GM18502 (cell line): ENCODE results near the gene NPHP4.

Experiments
- ATAC-seq: cut with Tn5 transposase; IDR thresholded peaks from one replicate; pipeline ENCODE4 v1.9.1; 2021; ENCODE audit warnings: mild to moderate bottlenecking; ENCODE audit not compliant: unreplicated experiment, poor library complexity

The NPHP4 gene

GRCh38 chr1:5992026-5992813 is at the start of gene NPHP4:
Gene NPHP4, minus strand, starts transcription at chr1:5992425. Its CDS starts 6,136 bp downstream, at chr1:5986289.
- ATAC-seq = peak; percentile 93

GRCh38 chr1:6041432-6042062 is 49.3 kb upstream of the NPHP4 start:
- no peak for ATAC-seq

- ATAC-seq = no peak
These were observed 48.7 kb upstream of the NPHP4 start for GRCh38 chr1:6040861-6041415.

- no peak for ATAC-seq
These were observed 48.2 kb upstream of the NPHP4 start for GRCh38 chr1:6040444-6040843.

- no peak for ATAC-seq
These were observed 46.8 kb upstream of the NPHP4 start for GRCh38 chr1:6039031-6039430.

GRCh38 chr1:6038603-6039002 is 46.4 kb upstream of the NPHP4 start:
- ATAC-seq = no peak

GRCh38 chr1:6037338-6037762 is 45.1 kb upstream of the NPHP4 start:
- peak; percentile 75 for ATAC-seq

- ATAC-seq = no peak
These were observed 43.5 kb upstream of the NPHP4 start for GRCh38 chr1:6035719-6036118.

- ATAC-seq = no peak
These were observed 43.1 kb upstream of the NPHP4 start for GRCh38 chr1:6035303-6035702.

- ATAC-seq = no peak
These were observed 42.5 kb upstream of the NPHP4 start for GRCh38 chr1:6034750-6035096.

GRCh38 chr1:6033986-6034749 is 41.9 kb upstream of the NPHP4 start:
- no peak for ATAC-seq

GRCh38 chr1:6033124-6033523 is 40.9 kb upstream of the NPHP4 start:
- ATAC-seq = no peak

- ATAC-seq = no peak
These were observed 38.5 kb upstream of the NPHP4 start for GRCh38 chr1:6030547-6031261.

- no peak for ATAC-seq
These were observed 37.9 kb upstream of the NPHP4 start for GRCh38 chr1:6030132-6030531.

- no peak for ATAC-seq
These were observed 37.1 kb upstream of the NPHP4 start for GRCh38 chr1:6029351-6029750.

GRCh38 chr1:6028042-6028850 is 36.0 kb upstream of the NPHP4 start:
- peak; percentile 33 for ATAC-seq

- ATAC-seq = no peak
These were observed 35.4 kb upstream of the NPHP4 start for GRCh38 chr1:6027591-6027990.

GRCh38 chr1:6026095-6026809 is 34.0 kb upstream of the NPHP4 start:
- ATAC-seq = peak; percentile 83
